NCI-H1417 treated with DMSO at 0.1 percent for 48 hours (cell line): ENCODE measurements around the gene MYCBPAP.

ENCODE experiments used
- DNase-seq: peaks from one replicate; lab custom pipeline; 2025; lab: John Stamatoyannopoulos, UW

Gene MYCBPAP

DNA sequence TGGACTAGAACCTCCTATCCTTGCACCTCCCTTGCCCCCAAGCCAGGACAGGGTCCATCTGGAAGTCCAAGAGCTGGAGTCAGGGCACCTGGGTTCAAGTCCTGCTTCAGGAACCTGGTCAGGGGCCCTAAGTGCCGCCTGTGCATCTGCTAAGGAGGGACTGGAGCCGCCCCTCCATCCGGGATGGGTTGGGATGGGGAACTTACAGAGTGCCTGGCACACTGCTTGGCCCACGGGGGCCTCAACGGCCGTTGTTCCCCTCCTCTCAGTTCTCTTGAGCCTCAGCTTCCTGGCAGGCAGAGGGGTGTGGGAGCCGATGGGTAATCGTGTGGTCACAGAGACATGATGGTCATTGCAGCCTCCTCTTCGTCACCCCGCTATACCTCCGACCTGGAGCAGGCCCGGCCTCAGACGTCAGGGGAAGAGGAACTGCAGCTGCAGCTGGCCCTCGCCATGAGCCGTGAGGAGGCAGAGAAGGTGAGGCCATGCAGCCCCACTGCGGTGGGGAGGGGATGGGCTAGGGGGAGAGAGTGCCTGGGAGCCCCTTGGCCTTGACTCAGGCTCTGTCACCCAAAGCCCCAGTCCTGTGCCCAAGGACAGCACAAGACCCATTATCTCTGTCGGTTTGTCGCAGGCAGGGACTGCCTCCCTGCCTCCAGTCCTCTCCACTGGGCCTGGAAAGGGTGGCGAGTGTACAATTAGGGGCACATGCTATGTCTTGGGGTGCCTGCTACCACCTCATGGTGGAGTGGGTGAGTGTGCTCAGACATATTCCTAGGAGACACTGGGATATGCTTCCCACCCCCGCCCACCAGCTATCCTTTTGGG lies 29.7 kb downstream of the MYCBPAP start:
- no peak for DNase-seq

- DNase-seq: no peak
Observed at GRCh38 chr17:50538549-50539410, 30.5 kb downstream of the MYCBPAP start.

DNA sequence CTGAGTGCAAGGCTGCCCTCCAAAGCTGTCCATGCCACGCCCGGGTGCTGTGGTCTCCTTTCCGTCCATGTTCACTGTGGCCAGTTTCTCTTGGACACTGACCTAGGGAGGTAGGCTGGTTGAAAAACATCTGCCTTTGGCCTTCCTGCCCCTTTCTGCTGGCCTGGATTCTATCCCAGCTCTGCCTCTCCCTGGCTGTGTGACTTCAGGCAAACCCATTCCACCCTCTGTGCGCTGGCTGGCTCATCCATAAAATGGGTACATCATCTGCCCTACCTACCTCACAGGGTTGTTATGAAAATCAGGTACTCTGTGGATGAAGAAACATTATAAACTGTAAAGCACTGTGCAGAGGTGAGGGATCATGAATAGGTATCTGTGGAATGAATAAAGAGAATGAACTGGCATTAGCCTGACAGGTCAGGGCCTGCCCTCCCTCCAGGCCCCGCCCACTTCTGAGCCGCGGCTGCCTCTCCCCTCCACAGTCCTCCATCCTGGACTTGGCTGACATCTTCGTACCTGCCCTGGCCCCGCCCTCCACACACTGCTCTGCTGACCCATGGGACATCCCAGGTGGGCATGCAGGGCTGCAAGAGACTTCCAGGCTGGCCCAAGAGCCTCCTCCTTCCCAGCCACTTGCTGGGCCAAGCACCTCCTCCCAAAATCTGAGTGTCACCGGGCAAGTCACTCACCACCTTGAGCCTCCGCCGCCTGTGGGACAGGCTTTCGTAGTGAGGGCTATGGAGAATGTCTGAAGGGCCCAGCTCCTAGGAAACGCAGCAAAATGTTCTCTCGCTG lies 31.7 kb downstream of the MYCBPAP start:
- DNase-seq: no peak

- DNase-seq: no peak
Observed at GRCh38 chr17:50540560-50541401, 32.5 kb downstream of the MYCBPAP start.

- no peak for DNase-seq
Observed at GRCh38 chr17:50541402-50541715, 33.1 kb downstream of the MYCBPAP start.

DNA sequence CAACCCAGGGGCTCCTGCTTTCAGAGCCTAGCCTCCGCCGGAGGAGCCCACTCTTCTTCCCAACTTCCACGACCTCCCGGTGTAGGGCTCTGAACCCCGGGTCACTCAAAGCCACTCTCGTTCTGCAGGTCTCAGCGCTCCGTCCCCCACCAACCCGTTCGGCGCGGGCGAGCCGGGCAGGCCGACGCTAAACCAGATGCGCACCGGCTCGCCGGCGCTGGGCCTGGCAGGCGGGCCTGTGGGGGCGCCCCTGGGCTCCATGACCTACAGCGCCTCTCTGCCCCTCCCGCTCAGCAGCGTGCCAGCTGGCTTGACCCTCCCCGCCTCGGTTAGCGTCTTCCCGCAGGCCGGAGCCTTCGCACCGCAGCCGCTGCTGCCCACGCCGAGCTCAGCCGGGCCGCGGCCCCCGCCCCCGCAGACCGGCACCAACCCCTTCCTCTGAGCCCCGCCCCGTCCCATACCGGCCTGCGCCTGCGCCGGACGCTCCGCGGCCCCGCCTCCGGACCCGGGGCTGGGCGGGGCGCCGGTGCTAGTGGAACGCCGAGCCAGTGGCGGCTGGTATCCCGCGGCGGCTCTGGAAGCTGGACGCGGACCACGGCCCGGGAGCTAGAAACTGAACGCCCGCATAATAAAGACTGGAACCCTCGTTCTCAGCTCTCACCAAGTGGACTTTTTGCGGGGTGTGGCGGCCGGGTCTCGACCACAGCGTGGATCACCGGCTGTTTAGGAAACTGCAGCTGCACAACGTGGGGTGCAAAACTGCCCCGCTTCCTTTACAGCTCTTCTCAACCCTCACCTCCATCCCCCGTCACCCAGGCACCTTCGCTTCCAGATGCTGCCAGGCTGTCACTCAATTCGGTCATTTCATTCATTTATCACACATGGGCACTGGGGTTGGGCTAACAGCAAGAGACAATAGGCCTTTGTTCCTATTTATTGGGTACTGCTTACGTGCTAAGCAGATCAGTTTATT lies 33.8 kb downstream of the MYCBPAP start:
- no peak for DNase-seq

GRCh38 chr17:50542795-50543774 lies 34.8 kb downstream of the MYCBPAP start:
- DNase-seq: no peak

GRCh38 chr17:50544516-50544915 lies 36.3 kb downstream of the MYCBPAP start:
- no peak for DNase-seq

GRCh38 chr17:50545311-50545710 lies 37.1 kb downstream of the MYCBPAP start:
- no peak for DNase-seq

- DNase-seq: no peak
Observed at GRCh38 chr17:50546701-50547034, 38.4 kb downstream of the MYCBPAP start.

GRCh38 chr17:50547035-50547735 lies 38.9 kb downstream of the MYCBPAP start, which contains the start of gene SPATA20:
Gene SPATA20 (plus strand): TSS chr17:50547174. CDS start chr17:50547209, 35 bp downstream.
- no peak for DNase-seq

GRCh38 chr17:50547736-50548083 lies 39.5 kb downstream of the MYCBPAP start:
- no peak for DNase-seq

DNA sequence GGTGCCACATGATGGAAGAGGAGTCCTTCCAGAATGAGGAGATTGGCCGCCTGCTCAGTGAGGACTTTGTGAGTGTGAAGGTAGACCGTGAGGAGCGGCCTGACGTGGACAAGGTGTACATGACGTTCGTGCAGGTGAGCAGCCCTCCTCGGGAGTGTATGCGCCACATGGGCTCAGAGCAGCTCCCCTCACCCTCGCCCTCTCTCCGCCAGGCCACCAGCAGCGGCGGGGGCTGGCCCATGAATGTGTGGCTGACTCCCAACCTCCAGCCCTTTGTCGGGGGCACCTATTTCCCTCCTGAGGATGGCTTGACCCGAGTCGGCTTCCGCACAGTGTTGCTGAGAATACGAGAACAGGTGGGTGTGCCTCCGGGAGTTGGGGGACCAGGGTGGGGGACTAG lies 40.6 kb downstream of the MYCBPAP start:
- no peak for DNase-seq

DNA sequence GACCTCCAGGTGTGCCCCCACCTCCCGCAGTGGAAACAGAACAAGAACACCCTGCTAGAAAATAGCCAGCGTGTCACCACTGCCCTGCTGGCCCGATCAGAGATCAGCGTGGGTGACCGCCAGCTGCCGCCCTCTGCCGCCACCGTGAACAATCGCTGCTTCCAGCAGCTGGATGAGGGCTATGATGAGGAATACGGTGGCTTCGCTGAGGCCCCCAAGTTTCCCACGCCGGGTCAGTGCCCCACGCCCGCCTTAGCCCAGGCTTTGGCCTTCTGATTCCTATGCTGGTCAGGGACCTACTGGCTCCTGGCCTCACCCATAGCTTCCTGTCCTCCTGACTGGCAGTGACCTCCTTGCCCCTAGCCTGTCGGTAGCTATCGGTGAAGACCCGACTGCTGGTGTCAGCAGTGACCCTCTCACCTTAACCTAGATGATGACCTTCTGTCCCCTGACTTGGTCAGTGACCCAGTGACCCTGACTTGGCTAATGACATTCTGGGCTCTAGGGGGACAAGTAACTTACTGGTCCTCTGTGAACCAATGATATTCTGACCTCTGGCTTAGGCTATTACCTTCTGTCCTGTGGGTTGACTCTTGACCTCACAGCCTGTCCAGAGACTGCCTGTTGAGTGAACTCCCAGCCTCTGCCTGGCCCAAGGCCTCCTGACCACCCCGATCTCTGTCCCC lies 41.2 kb downstream of the MYCBPAP start:
- DNase-seq: no peak

- no peak for DNase-seq
Observed at GRCh38 chr17:50549969-50550368, 41.7 kb downstream of the MYCBPAP start.

DNA sequence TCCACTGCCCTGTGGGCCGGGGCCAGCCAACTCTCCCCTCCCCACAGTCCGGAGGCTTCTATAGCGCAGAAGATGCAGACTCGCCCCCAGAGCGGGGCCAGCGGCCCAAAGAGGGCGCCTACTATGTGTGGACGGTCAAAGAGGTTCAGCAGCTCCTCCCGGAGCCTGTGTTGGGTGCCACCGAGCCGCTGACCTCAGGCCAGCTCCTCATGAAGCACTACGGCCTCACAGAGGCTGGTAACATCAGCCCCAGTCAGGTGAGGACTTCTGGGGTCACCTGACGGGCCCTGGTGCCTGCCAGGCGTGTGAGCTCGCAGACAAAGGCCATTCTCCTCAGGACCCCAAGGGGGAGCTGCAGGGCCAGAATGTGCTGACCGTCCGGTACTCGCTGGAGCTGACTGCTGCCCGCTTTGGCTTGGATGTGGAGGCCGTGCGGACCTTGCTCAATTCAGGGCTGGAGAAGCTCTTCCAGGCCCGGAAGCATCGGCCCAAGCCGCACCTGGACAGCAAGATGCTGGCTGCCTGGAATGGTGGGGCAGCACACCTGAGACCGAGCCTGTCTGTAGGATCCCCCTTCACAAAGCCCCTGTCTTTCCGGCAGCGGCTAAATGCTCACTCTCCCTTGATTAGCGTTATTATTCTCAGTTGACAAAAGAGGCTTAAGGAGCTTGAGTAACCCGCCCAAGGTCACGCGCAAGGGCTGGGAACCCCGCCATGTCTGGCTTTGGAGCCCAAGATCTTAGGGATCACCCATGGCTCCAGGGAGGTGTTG lies 42.6 kb downstream of the MYCBPAP start:
- no peak for DNase-seq

- no peak for DNase-seq
Observed at GRCh38 chr17:50551433-50551815, 43.2 kb downstream of the MYCBPAP start.
